Peyer's patch (tissue), 4 donors: ENCODE measurements around the gene ACO2. TPM values are rescaled to one million over a fixed set of nuclear protein-coding genes. Genes with fewer than 3 reads are reported as not detected.

Experiments
- DNase-seq, 3 donors: peaks; one replicate each; pipeline ENCODE4 v3.0.0-alpha.2; 2017 to 2019
- H3K27ac ChIP-seq, 4 donors: fragments of 200-600 bp; sonication (generic); one replicate each; pipeline ENCODE4 v1.5.1; 2016 to 2019
- H3K27me3 ChIP-seq, 2 donors: fragments of 200-600 bp; sonication (generic); one replicate each; pipeline ENCODE4 v1.5.1; 2019
- H3K36me3 ChIP-seq, 3 donors: fragments of 200-600 bp; sonication (generic); one replicate each; pipeline ENCODE4 v1.5.1; 2016 to 2019
- H3K4me1 ChIP-seq, 4 donors: fragments of 200-600 bp; sonication (generic); one replicate each; pipeline ENCODE4 v1.5.1; 2016 to 2019
- H3K4me3 ChIP-seq, 4 donors: fragments of 200-600 bp; sonication (generic); 1 replicate in 3 of 4; 2 replicates in 1 of 4; pipeline ENCODE4 v1.5.1; 2016 to 2019; ENCODE audit warnings: mild to moderate bottlenecking in 1 of 4
- H3K9me3 ChIP-seq, 4 donors: fragments of 200-600 bp; sonication (generic); one replicate each; pipeline ENCODE4 v1.5.1; 2016 to 2019; ENCODE audit warnings: mild to moderate bottlenecking in 1 of 4
- POLR2A ChIP-seq, 2 donors: fragments of 450-650 bp; IDR thresholded peaks; one replicate each; pipeline ENCODE4 v1.5.1; 2017; ENCODE audit warnings: antibody characterized with exemption in 2 of 2, mild to moderate bottlenecking in 2 of 2, moderate library complexity in 2 of 2
- total RNA-seq, 4 donors: library from RNA; depleted of rRNA; stranded (reverse); fragments of >200 nt; gene quantifications; one replicate each; pipeline ENCODE4 v1.1.0, GENCODE V29; 2016
- TF ChIP-seq, protein P1 (sequence below), 6 experiments: fragments of 450-650 bp in 4 of 6; fragments of 200-600 bp in 2 of 6; sonication (generic) in 1 of 6; IDR thresholded peaks; one replicate each; pipeline ENCODE4 v1.5.1; 2017 to 2019; ENCODE audit warnings: antibody characterized with exemption in 6 of 6, mild to moderate bottlenecking in 3 of 6, moderate library complexity in 1 of 6

The ACO2 gene
- total RNA-seq, 4 donors from 2014 or later, result 115 to 394 (median 356) TPM

DNA sequence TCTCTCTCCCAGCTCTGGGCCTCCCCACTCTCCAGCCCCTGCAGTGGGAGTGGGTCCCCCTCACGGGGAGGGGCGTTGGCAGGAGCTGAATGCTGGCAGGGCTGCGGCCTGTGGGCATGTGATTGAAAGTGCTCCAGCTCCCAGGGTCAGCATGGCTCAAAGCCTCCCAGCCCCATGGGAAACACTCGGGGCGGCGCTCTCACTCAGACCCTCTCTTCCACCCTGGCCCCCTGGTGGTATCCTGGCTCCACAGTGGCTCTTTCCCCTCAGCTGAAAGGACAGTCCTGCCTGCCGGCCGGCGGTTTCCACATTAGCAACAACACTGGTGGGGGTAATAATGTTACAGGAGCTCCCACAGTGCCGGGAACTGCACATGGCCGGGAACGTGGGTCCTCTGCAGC lies 39.9 kb downstream of the ACO2 start:
- no peaks in the 10 kb centered on the region for H3K27me3 ChIP-seq

DNA sequence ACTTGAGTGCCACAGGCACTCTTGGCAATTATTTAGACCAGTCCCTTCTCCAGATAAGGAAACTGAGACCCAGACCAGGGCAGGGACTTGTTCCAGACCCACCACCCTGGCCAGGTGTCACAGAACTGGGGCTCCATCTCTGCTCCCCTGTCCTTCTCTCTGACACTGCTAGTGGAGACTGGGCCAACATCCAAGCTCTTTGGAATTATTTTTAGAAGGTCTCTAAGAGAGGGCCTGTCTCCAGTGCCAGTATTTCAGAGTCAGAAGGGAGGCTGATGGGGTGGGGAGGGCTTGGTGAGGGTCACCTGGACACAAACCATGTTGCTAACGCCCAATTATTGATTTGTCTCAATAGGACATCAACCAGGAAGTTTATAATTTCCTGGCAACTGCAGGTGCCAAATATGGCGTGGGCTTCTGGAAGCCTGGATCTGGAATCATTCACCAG lies 42.6 kb downstream of the ACO2 start:
- DNase-seq, result no peak
- Histone ChIP-seq H3K4me1 (no peaks in the 10 kb centered on the region), H3K36me3 (peaks cover 0 to 98% (median 0%) of the 10 kb centered on the region in 3 donors), H3K27me3 (no peaks in the 10 kb centered on the region), H3K4me3 (no peak overlapping the region), H3K9me3 (no peaks in the 10 kb centered on the region), H3K27ac (peak overlapping the region in 1 of 4 donors; percentile 21)
- TF ChIP-seq, protein P1, sequence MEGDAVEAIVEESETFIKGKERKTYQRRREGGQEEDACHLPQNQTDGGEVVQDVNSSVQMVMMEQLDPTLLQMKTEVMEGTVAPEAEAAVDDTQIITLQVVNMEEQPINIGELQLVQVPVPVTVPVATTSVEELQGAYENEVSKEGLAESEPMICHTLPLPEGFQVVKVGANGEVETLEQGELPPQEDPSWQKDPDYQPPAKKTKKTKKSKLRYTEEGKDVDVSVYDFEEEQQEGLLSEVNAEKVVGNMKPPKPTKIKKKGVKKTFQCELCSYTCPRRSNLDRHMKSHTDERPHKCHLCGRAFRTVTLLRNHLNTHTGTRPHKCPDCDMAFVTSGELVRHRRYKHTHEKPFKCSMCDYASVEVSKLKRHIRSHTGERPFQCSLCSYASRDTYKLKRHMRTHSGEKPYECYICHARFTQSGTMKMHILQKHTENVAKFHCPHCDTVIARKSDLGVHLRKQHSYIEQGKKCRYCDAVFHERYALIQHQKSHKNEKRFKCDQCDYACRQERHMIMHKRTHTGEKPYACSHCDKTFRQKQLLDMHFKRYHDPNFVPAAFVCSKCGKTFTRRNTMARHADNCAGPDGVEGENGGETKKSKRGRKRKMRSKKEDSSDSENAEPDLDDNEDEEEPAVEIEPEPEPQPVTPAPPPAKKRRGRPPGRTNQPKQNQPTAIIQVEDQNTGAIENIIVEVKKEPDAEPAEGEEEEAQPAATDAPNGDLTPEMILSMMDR (IDR thresholded peaks at IDR 0.05), result no peak
- TF ChIP-seq POLR2A (IDR thresholded peaks at IDR 0.05), result no peak

More for the DNA sequence above, 39.9 kb downstream of the ACO2 start:
- Histone ChIP-seq H3K36me3 (peaks cover 0 to 91% (median 0%) of the 10 kb centered on the region in 3 donors), H3K4me3 (no peak overlapping the region), H3K9me3 (no peaks in the 10 kb centered on the region), H3K27ac (no peak overlapping the region), H3K4me1 (no peaks in the 10 kb centered on the region)
- TF ChIP-seq POLR2A (IDR thresholded peaks at IDR 0.05), result no peak
- TF ChIP-seq, protein P1 (IDR thresholded peaks at IDR 0.05), result no peak
- DNase-seq, result no peak

DNA sequence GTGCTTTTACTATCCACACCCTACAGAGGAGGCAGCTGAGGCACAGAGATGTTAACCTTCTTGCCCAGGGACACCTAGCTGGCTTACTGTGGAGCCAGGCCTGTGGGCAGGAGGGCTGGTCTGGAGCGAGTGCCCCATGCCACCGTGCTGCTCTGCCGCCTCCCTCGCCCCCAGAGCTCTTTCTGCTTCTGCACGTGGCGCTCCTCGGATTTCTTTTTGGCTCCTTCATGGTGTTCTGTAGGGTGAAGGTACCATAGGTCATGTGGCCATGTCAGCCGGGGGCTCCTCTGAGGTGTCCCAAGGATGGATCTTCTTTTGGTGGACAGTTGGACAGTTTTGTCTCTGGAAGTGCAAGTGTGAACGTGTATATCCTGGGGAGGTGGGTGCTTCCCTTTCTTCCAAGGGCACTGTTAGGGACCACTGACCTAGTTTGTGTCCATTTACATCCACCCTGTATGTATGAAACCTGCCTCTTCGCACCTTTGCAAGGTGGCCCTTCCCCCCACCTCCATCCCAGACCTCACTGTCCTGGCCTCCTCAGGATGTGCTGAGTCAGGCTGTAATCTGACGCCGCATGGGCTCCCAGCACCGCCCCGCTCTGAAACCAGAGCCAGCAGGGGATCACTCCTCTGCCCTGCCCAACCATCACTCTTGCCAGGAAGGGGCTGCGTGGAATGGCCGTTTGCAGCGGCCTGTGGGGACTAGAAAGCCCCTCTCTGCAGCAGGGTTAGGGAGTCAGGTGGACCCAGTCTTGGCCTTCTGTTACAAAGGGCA lies 43.7 kb downstream of the ACO2 start:
- no peak for DNase-seq
- peaks cover 0 to 99% (median 0%) of the 10 kb centered on the region in 3 donors for H3K36me3 ChIP-seq
- TF ChIP-seq, protein P1 (IDR thresholded peaks at IDR 0.05), result no peak
- no peak for TF ChIP-seq POLR2A (IDR thresholded peaks at IDR 0.05)

DNA sequence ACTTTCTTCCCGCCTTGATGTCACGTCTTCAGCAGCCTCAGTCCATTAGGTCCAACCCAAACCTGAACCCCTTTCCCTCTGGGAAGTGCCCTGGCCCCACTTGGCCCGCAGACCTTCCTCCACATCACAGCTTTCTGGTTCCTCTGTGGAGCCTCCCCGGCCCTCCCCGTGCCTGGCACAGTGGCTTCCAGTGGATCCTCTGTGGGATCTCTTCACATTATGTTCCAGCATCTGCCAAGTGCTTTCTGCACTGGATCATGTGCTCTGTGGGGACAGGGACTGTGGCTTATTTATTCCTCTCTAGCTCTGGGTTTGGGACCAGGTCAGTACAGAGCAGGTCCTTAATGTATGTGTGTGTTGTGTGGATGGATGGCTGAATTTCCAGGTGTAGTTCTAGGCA lies 44.5 kb downstream of the ACO2 start:
- H3K4me1 ChIP-seq, result peaks cover 0 to 5% (median 0%) of the 10 kb centered on the region in 4 donors
- no peaks in the 10 kb centered on the region for H3K27me3 ChIP-seq
- H3K27ac ChIP-seq, result no peak overlapping the region
- H3K4me3 ChIP-seq, result no peak overlapping the region
- TF ChIP-seq POLR2A (IDR thresholded peaks at IDR 0.05), result no peak
- TF ChIP-seq, protein P1 (IDR thresholded peaks at IDR 0.05), result no peak
- H3K9me3 ChIP-seq, result no peaks in the 10 kb centered on the region
- H3K36me3 ChIP-seq, result peaks cover 0 to 99% (median 0%) of the 10 kb centered on the region in 3 donors
- DNase-seq, result no peak

More for the DNA sequence above, 43.7 kb downstream of the ACO2 start:
- Histone ChIP-seq H3K27ac (peak overlapping the region in 1 of 4 donors; percentile 9), H3K4me1 (peaks cover 0 to 4% (median 0%) of the 10 kb centered on the region in 4 donors), H3K4me3 (no peak overlapping the region), H3K27me3 (no peaks in the 10 kb centered on the region), H3K9me3 (no peaks in the 10 kb centered on the region)

DNA sequence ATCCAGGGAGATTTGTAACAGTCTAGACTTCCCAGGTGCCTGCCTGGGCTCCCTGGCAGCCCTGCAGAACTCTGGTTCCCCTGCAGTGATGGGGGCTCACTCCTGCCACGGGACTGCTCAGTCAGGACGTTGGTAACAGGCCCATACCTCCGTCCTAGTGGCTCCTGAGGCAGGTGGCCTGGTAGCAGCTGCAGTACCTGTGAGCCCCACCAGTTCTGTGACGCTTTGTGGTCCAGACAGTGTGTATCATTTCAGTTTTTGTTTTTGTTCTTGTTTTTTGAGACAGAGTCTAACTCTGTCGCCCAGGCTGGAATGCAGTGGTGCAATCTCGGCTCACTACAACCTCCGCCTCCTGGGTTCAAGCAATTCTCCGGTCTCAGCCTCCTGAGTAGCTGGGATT lies 47.5 kb downstream of the ACO2 start:
- TF ChIP-seq, protein P1 (IDR thresholded peaks at IDR 0.05), result no peak
- TF ChIP-seq POLR2A (IDR thresholded peaks at IDR 0.05), result no peak
- no peak for DNase-seq
- H3K36me3 ChIP-seq, result peaks cover 0 to 96% (median 0%) of the 10 kb centered on the region in 3 donors
- no peaks in the 10 kb centered on the region for H3K9me3 ChIP-seq
- H3K27me3 ChIP-seq, result no peaks in the 10 kb centered on the region
- H3K4me1 ChIP-seq, result peaks cover 0 to 5% (median 0%) of the 10 kb centered on the region in 4 donors
- H3K27ac ChIP-seq, result no peak overlapping the region
- no peak overlapping the region for H3K4me3 ChIP-seq
